C4-2B (cell line): ENCODE data around the gene NUP214.

Experiments used
- H3K27ac ChIP-seq: fragments of 450-650 bp; 2 replicates; pipeline ENCODE4 v1.5.1; 2017
- ZFX ChIP-seq: fragments of 450-650 bp; IDR thresholded peaks from 2 replicates; pipeline ENCODE4 v1.6.1; 2017
- TF ChIP-seq, protein P1 (sequence below): fragments of 450-650 bp; conservative IDR thresholded peaks from 2 replicates; pipeline ENCODE4 v1.5.1; 2017; ENCODE audit warnings: mild to moderate bottlenecking

The NUP214 gene

DNA sequence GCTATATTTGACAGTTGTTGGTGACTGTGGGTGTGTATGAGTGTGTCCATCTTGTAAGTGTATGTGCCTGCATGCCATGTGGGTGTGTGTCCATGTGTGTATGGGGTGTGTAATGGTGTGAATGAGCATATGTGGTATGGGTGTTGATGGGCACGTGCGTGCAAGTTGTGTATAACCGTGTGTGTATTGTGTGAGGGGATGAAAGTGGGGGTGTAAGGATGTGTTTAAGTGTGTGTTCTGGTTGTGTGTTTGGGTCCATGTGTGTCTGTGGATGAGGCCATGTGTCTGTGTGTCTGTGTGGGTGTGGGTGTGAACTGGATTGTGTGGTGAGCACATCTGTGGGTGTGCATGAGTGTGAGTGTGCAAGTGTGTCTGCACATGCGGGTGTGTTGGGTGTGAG is 156.8 kb downstream of the NUP214 start:
- no peak for TF ChIP-seq ZFX
- TF ChIP-seq, protein P1, sequence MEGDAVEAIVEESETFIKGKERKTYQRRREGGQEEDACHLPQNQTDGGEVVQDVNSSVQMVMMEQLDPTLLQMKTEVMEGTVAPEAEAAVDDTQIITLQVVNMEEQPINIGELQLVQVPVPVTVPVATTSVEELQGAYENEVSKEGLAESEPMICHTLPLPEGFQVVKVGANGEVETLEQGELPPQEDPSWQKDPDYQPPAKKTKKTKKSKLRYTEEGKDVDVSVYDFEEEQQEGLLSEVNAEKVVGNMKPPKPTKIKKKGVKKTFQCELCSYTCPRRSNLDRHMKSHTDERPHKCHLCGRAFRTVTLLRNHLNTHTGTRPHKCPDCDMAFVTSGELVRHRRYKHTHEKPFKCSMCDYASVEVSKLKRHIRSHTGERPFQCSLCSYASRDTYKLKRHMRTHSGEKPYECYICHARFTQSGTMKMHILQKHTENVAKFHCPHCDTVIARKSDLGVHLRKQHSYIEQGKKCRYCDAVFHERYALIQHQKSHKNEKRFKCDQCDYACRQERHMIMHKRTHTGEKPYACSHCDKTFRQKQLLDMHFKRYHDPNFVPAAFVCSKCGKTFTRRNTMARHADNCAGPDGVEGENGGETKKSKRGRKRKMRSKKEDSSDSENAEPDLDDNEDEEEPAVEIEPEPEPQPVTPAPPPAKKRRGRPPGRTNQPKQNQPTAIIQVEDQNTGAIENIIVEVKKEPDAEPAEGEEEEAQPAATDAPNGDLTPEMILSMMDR = no peak
- H3K27ac ChIP-seq = no peak overlapping the region

GRCh38 chr9:131282688-131283422 is 157.5 kb downstream of the NUP214 start:
- TF ChIP-seq, protein P1 = no peak
- no peak for TF ChIP-seq ZFX
- no peak overlapping the region for H3K27ac ChIP-seq
